GM15510 (cell line): ENCODE results near the gene SAP30L.

Source experiments
- POLR2A ChIP-seq: IDR thresholded peaks from 3 replicates; pipeline ENCODE4 v1.6.1; 2011; ENCODE audit warnings: borderline replicate concordance; ENCODE audit not compliant: insufficient read length; ENCODE audit errors: extremely low read depth

SAP30L gene

GRCh38 chr5:154445422-154446194, at the start of gene SAP30L:
Gene SAP30L, plus strand, starts transcription at chr5:154445997. Its CDS starts 608 bp downstream, at chr5:154446605.
- TF ChIP-seq POLR2A = peak; percentile 70

DNA sequence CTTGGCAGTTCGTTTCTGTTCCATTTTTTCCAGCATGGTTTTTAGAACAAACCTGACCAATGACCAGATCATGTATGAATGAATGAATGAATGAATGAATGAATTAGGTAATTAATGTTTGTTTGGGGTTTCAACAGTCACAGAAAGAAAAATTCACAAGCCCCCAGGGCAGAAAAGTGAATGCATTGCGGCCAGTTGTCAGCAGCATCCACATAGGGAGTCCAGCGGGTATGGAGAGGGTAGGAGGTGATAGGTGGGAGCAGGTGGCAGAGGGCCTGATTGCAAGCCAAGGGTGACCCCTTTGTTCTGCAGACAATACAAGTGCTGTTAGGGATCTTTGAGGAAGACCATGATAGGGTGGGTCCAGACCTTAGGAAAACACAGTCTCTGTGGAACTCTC, 49.7 kb upstream of the SAP30L start:
- TF ChIP-seq POLR2A = no peak

GRCh38 chr5:154397652-154398406, 48.0 kb upstream of the SAP30L start:
- no peak for TF ChIP-seq POLR2A

DNA sequence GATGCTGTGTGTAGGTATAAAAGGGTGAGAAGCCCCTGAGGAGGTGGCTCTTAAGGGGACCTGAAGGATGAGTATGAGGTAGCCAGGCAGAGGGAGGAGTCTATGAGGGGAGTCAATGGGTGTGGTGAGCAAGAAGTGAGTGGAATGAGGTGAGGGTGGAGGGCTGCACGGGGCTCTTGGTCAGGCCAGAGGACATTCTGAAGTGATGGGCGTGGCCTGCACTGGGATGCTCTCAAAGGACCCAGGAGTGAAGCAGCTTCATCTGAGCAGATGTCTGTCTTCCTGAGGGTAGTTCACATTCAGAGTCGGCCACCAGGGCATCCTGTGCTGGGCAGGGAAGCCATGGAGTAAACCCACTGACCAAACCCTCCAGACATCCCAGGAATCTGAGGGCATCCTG, 45.1 kb upstream of the SAP30L start:
- no peak for TF ChIP-seq POLR2A

GRCh38 chr5:154401355-154401754, 44.4 kb upstream of the SAP30L start:
- TF ChIP-seq POLR2A = no peak

DNA sequence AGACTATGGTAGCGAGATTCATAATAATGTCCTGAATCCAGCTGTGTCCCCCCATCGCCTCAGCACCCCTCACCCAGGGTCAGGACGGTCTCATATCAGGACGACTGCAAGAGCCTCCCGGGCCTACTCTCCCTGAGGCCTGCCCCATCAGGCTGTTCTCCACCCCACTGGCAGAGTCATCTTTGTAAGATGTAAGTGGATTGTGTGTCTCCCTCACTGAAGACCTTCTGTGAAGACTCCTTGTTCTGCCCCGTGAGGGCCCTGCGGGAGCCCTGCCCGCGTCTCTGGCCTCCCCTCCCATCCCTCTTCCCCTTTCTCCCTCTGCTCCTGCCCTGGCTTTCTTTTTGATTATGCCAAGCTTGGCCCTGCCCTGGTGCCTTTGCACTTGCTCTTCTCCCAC, 43.9 kb upstream of the SAP30L start:
- TF ChIP-seq POLR2A = no peak

DNA sequence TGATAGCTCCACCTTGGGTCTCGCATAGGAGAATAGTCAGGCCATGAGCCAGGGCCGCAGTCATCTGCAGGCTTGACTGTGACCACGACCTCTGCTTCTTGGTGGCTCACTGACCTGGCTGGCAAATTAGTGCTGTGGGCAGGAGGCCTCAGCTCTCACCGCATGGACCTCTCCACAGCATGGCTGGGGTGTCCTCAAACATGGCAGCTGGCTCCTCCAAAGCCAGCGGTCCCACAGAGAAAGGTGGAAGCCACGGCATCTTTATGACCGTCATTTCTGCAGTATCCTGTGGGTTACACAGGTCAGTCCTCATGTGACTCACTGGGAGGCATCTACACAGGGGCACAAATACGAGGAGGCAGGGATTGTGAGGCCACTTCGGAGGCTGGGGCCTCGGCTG, 43.2 kb upstream of the SAP30L start:
- no peak for TF ChIP-seq POLR2A

DNA sequence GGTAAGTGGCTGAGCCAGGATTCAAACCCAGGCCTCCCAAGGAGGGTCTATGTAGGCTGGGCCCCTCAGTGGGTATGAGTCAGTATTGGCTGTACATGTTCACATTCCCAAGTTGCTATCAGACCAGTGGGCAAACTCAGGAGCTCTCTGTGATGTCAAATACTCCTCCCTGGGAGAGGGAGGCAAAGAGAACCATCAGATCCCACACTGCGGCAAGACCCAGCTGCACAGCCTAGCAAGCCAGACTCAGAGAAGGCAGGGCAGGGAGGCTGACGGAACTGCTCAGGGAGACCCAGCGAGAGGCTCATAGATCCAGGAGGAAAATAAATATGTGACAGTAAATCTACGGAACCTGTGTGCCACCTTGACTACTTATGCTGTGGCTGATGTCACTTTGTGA, 42.6 kb upstream of the SAP30L start:
- TF ChIP-seq POLR2A = no peak

DNA sequence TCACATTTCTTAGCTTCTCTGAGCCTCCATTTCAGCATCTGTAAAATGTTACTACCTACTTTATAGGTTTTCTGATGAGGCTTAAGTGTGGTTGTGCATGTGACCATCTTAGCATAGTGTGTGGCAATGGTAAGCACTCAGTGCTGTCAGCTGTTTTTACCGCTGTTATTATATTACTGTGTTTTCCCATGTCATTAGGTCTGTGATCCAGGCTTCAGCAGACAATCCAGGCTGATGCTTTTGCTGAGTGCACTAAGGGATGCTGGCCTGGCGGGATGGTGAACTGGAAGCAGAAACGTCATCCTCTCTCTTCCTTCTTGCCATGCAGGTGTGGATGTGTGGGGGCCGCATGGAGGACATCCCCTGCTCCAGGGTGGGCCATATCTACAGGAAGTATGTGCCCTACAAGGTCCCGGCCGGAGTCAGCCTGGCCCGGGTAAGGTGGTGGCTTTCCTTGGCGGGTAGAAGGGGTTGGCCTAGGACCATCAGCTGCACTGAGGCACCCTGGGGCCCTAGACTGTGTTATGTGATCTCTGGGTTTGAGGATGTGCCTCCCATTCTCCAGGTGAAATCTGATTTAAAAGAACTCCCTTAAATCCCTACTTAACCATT, 41.9 kb upstream of the SAP30L start:
- no peak for TF ChIP-seq POLR2A

GRCh38 chr5:154405078-154405792, 40.6 kb upstream of the SAP30L start:
- TF ChIP-seq POLR2A = no peak

DNA sequence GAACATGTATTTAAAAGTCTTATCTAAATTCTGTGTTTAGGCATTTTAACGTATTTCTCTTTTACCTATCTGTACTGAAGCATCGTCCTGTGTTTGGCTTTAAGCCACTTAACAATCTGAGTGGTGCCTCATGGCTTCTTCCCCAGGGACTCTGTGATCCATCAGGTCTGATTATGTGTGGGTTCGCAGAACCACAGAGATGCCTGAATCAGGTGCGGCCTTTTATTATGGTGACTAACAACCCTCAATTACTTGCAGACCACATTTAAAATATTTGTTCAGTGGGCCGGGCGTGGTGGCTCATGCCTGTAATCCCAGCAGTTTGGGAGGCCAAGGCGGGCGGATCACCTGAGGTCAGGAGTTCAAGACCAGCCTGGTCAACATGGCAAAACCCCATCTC, 39.6 kb upstream of the SAP30L start:
- TF ChIP-seq POLR2A = no peak

- no peak for TF ChIP-seq POLR2A
These were observed 39.0 kb upstream of the SAP30L start for GRCh38 chr5:154406826-154407225.

- no peak for TF ChIP-seq POLR2A
These were observed 37.0 kb upstream of the SAP30L start for GRCh38 chr5:154408811-154409210.

GRCh38 chr5:154409230-154409840, 36.5 kb upstream of the SAP30L start:
- TF ChIP-seq POLR2A = no peak
